Right atrium auricular region (tissue), 2 donors: ENCODE measurements around the gene ILF3. TPM values are rescaled to one million over a fixed set of nuclear protein-coding genes. Genes with fewer than 3 reads are reported as not detected.
A peak's percentile ranks its signal among the peaks of the same experiment; 100 is the strongest.

Source experiments
- DNase-seq: peaks from one replicate; pipeline ENCODE4 v3.0.0-alpha.2; 2019; ENCODE audit warnings: low spot score
- H3K27ac ChIP-seq, 2 donors: fragments of 200-600 bp; sonication (generic); 1 replicate in 1 of 2; 2 replicates in 1 of 2; pipeline ENCODE4 v1.5.1; 2016 to 2019
- H3K27me3 ChIP-seq, 2 donors: fragments of 200-600 bp; sonication (generic); one replicate each; pipeline versions ENCODE4 v1.5.1 to v1.6.0; 2017 to 2019
- H3K36me3 ChIP-seq: fragments of 200-600 bp; sonication (generic); one replicate; pipeline ENCODE4 v1.5.1; 2016
- H3K4me1 ChIP-seq, 2 donors: fragments of 200-600 bp; sonication (generic); one replicate each; pipeline versions ENCODE4 v1.5.1 to v1.6.0; 2017 to 2019
- H3K4me3 ChIP-seq, 2 donors: fragments of 200-600 bp; sonication (generic); 1 replicate in 1 of 2; 2 replicates in 1 of 2; pipeline ENCODE4 v1.5.1; 2017 to 2019; ENCODE audit warnings: mild to moderate bottlenecking in 1 of 2, moderate library complexity in 1 of 2
- H3K9me3 ChIP-seq, 2 donors: fragments of 200-600 bp; sonication (generic); one replicate each; pipeline ENCODE4 v1.5.1; 2019
- CTCF ChIP-seq, 2 donors: fragments of 200-600 bp; sonication (generic); IDR thresholded peaks; one replicate each; pipeline ENCODE4 v1.5.1; 2019; ENCODE audit warnings: antibody characterized with exemption in 2 of 2
- microRNA counts, 2 donors: library from miRNA; unstranded; fragments of <30 nt; microRNA quantifications; one replicate each; lab custom pipeline; 2016 to 2017
- microRNA-seq, 2 donors: library from miRNA; unstranded; fragments of <30 nt; microRNA quantifications; one replicate each; pipeline ENCODE4, GENCODE V29; 2016 to 2017; ENCODE audit warnings: borderline number of aligned reads in 2 of 2, borderline replicate concordance in 1 of 2
- total RNA-seq, 2 donors: library from RNA; depleted of rRNA; stranded (reverse); fragments of >200 nt; gene quantifications; one replicate each; pipeline ENCODE4 v1.1.0, GENCODE V29; 2016

Gene ILF3
- total RNA-seq, 2 donors from 2014 or later, result 59.2 to 75.1 TPM

- H3K4me1 ChIP-seq, result peaks cover 0 to 44% of the 10 kb centered on the region in 2 donors
- DNase-seq, result no peak
- no peaks in the 10 kb centered on the region for H3K27me3 ChIP-seq
- H3K36me3 ChIP-seq, result no peaks in the 10 kb centered on the region
- H3K27ac ChIP-seq, result peak overlapping the region; percentile 12 to 35
- H3K9me3 ChIP-seq, result no peaks in the 10 kb centered on the region
- no peak overlapping the region for H3K4me3 ChIP-seq
- no peak for TF ChIP-seq CTCF (IDR thresholded peaks at IDR 0.05)
Measured at GRCh38 chr19:10735741-10736140, 81.6 kb downstream of the ILF3 start.

GRCh38 chr19:10736189-10736588 lies 82.0 kb downstream of the ILF3 start:
- no peak for TF ChIP-seq CTCF (IDR thresholded peaks at IDR 0.05)
- no peaks in the 10 kb centered on the region for H3K9me3 ChIP-seq
- no peaks in the 10 kb centered on the region for H3K36me3 ChIP-seq
- peaks cover 0 to 40% of the 10 kb centered on the region in 2 donors for H3K4me1 ChIP-seq
- DNase-seq, result no peak
- H3K27me3 ChIP-seq, result no peaks in the 10 kb centered on the region
- H3K27ac ChIP-seq, result peak overlapping the region; percentile 35 to 52
- H3K4me3 ChIP-seq, result no peak overlapping the region

GRCh38 chr19:10736916-10737551 lies 82.9 kb downstream of the ILF3 start:
- Histone ChIP-seq H3K27me3 (no peaks in the 10 kb centered on the region), H3K27ac (peak overlapping the region; percentile 2 to 52), H3K4me1 (peaks cover 0 to 39% of the 10 kb centered on the region in 2 donors), H3K9me3 (no peaks in the 10 kb centered on the region), H3K36me3 (no peaks in the 10 kb centered on the region), H3K4me3 (no peak overlapping the region)
- TF ChIP-seq CTCF (IDR thresholded peaks at IDR 0.05), result no peak
- DNase-seq, result no peak

- Histone ChIP-seq H3K27ac (peak overlapping the region in 1 of 2 donors; percentile 52), H3K4me1 (peaks cover 0 to 39% of the 10 kb centered on the region in 2 donors), H3K9me3 (no peaks in the 10 kb centered on the region), H3K27me3 (no peaks in the 10 kb centered on the region), H3K4me3 (no peak overlapping the region), H3K36me3 (no peaks in the 10 kb centered on the region)
- no peak for DNase-seq
- no peak for TF ChIP-seq CTCF (IDR thresholded peaks at IDR 0.05)
Measured at GRCh38 chr19:10737722-10738121, 83.6 kb downstream of the ILF3 start.

GRCh38 chr19:10740798-10741197 lies 86.7 kb downstream of the ILF3 start:
- TF ChIP-seq CTCF (IDR thresholded peaks at IDR 0.05), result no peak
- Histone ChIP-seq H3K27me3 (no peaks in the 10 kb centered on the region), H3K9me3 (no peaks in the 10 kb centered on the region), H3K4me3 (no peak overlapping the region), H3K4me1 (peaks cover 0 to 61% of the 10 kb centered on the region in 2 donors), H3K36me3 (no peaks in the 10 kb centered on the region), H3K27ac (no peak overlapping the region)
- DNase-seq, result no peak

MicroRNAs encoded within 50 kb of the gene (microRNA counts, 767-probe panel; counts per million panel counts)
- 0 to 1,937 counts per million in 2 donors for microRNA hsa-miR-638 (lab: Ali Mortazavi, UCI)

Small RNA genes lying within 50 kb of the gene (microRNA-seq; reads per million reads assigned to microRNA genes)
- 0 reads per million in 2 donors for gene MIR638

Other genes starting within 250 kb of the ILF3 start
- 1 to 10 TPM; 9.4 to 9.9 TPM for gene PDE4A, start 233.8 kb upstream of the ILF3 start, total RNA-seq
- 10 to 100 TPM; 52.1 to 64.9 TPM for gene KEAP1, start 151.0 kb upstream of the ILF3 start, total RNA-seq
- gene S1PR5, start 136.9 kb upstream of the ILF3 start, total RNA-seq, result under 1 TPM; 0.12 to 0.59 TPM
- gene ATG4D, start 110.4 kb upstream of the ILF3 start, total RNA-seq, result 10 to 100 TPM; 47.1 to 61.2 TPM
- 10 to 100 TPM in 1 of 2 donors, 1 to 10 TPM in 1; 9.6 to 10.3 TPM for gene KRI1, start 88.3 kb upstream of the ILF3 start, total RNA-seq
- 1 to 10 TPM; 4.4 to 4.6 TPM for gene CDKN2D, start 85.4 kb upstream of the ILF3 start, total RNA-seq
- 1 to 10 TPM in 1 of 2 donors, not detected in 1; 4.8 TPM for gene AP1M2, start 67.0 kb upstream of the ILF3 start, total RNA-seq
- gene SLC44A2, start 28.8 kb upstream of the ILF3 start, total RNA-seq, result 10 to 100 TPM; 91.3 to 96.2 TPM
- gene QTRT1, start 47.1 kb downstream of the ILF3 start, total RNA-seq, result 10 to 100 TPM; 15.2 to 15.8 TPM
- gene DNM2, start 63.7 kb downstream of the ILF3 start, total RNA-seq, result 100 to 1,000 TPM; 111 to 144 TPM
- gene TMED1, start 181.9 kb downstream of the ILF3 start, total RNA-seq, result 10 to 100 TPM; 39.3 to 50.9 TPM
- 1 to 10 TPM in 1 of 2 donors, not detected in 1; 1.5 TPM for gene C19orf38, start 194.1 kb downstream of the ILF3 start, total RNA-seq
- 10 to 100 TPM; 15.3 to 19.8 TPM for gene CARM1, start 217.2 kb downstream of the ILF3 start, total RNA-seq